Osteoblast (primary cell): ENCODE results near the gene RTL1. TPM values are rescaled to one million over a fixed set of nuclear protein-coding genes. Genes with fewer than 3 reads are reported as not detected.

Source experiments
- DNase-seq: peaks from one replicate; pipeline ENCODE4 v3.0.0; 2011; ENCODE audit warnings: low spot score, mixed read lengths; ENCODE audit not compliant: insufficient read length; ENCODE audit errors: missing footprints
- H2AFZ ChIP-seq: 2 replicates; pipeline ENCODE4 v1.6.0; 2011; ENCODE audit warnings: mild to moderate bottlenecking, low read length
- H3K27ac ChIP-seq: 2 replicates; pipeline ENCODE4 v1.5.1; 2011; ENCODE audit warnings: mild to moderate bottlenecking, low read depth, low read length, moderate library complexity
- H3K27me3 ChIP-seq: 2 replicates; pipeline ENCODE4 v1.6.0; 2012; ENCODE audit warnings: mild to moderate bottlenecking, control low read depth, inconsistent platforms, low read length, moderate library complexity; ENCODE audit not compliant: insufficient read depth
- H3K36me3 ChIP-seq: 2 replicates; pipeline ENCODE4 v1.5.1; 2011; ENCODE audit warnings: mild to moderate bottlenecking, low read length, control low read depth, moderate library complexity; ENCODE audit not compliant: insufficient read depth
- H3K4me1 ChIP-seq: 2 replicates; pipeline ENCODE4 v1.5.1; 2011; ENCODE audit warnings: mild to moderate bottlenecking, low read length, control low read depth, moderate library complexity; ENCODE audit not compliant: insufficient read depth
- H3K4me2 ChIP-seq: 2 replicates; pipeline ENCODE4 v1.6.0; 2011; ENCODE audit warnings: mild to moderate bottlenecking, low read length; ENCODE audit not compliant: insufficient read depth
- H3K4me3 ChIP-seq: fragments of 200-600 bp; sonication (generic); 3 replicates; pipeline ENCODE4 v1.5.1; 2012; ENCODE audit warnings: mild to moderate bottlenecking, low read length, inconsistent platforms; ENCODE audit not compliant: insufficient read depth
- H3K79me2 ChIP-seq: 2 replicates; pipeline ENCODE4 v1.6.0; 2012; ENCODE audit warnings: mild to moderate bottlenecking, low read length, control low read depth, inconsistent platforms; ENCODE audit not compliant: insufficient read depth
- H3K9me3 ChIP-seq: 2 replicates; pipeline ENCODE4 v1.5.1; 2011; ENCODE audit warnings: low read depth, low read length, control low read depth
- H4K20me1 ChIP-seq: 2 replicates; pipeline ENCODE4 v1.6.0; 2012; ENCODE audit warnings: mild to moderate bottlenecking, low read length, control low read depth; ENCODE audit not compliant: insufficient read depth
- CTCF ChIP-seq: IDR thresholded peaks from 2 replicates; pipeline ENCODE4 v1.5.1; 2011; ENCODE audit warnings: mild to moderate bottlenecking, low read depth, low read length, moderate library complexity; ENCODE audit errors: extremely low read depth
- total RNA-seq: library from RNA; depleted of rRNA; stranded (reverse); fragments of >200 nt; gene quantifications from 2 replicates; pipeline ENCODE4 v1.2.3, GENCODE V29; 2012

The RTL1 gene
- total RNA-seq, 1 donor, result not detected

GRCh38 chr14:100898935-100899883 lies 4.3 kb downstream of the RTL1 start:
- DNase-seq, result peak; percentile 77
- no peak overlapping the region for H2AFZ ChIP-seq
- peaks cover 14% of the 10 kb centered on the region for H3K27me3 ChIP-seq
- H3K27ac ChIP-seq, result no peak overlapping the region
- H3K4me2 ChIP-seq, result no peak overlapping the region
- TF ChIP-seq CTCF, result no peak
- H3K4me1 ChIP-seq, result no peaks in the 10 kb centered on the region
- H4K20me1 ChIP-seq, result peaks cover 4% of the 10 kb centered on the region
- peaks cover 31% of the 10 kb centered on the region for H3K79me2 ChIP-seq
- no peak overlapping the region for H3K4me3 ChIP-seq
- peaks cover 49% of the 10 kb centered on the region for H3K36me3 ChIP-seq
- H3K9me3 ChIP-seq, result no peaks in the 10 kb centered on the region

- H3K36me3 ChIP-seq, result peaks cover 51% of the 10 kb centered on the region
- peaks cover 6% of the 10 kb centered on the region for H4K20me1 ChIP-seq
- H3K27me3 ChIP-seq, result peaks cover 14% of the 10 kb centered on the region
- no peaks in the 10 kb centered on the region for H3K9me3 ChIP-seq
- no peaks in the 10 kb centered on the region for H3K4me1 ChIP-seq
- no peak overlapping the region for H3K4me2 ChIP-seq
- no peak overlapping the region for H2AFZ ChIP-seq
- peaks cover 31% of the 10 kb centered on the region for H3K79me2 ChIP-seq
- TF ChIP-seq CTCF, result no peak
- H3K4me3 ChIP-seq, result no peak overlapping the region
- H3K27ac ChIP-seq, result no peak overlapping the region
- DNase-seq, result peak; percentile 50
Observed at GRCh38 chr14:100898465-100898864, 5.1 kb downstream of the RTL1 start.

- Histone ChIP-seq H3K4me2 (no peak overlapping the region), H3K4me3 (no peak overlapping the region), H3K4me1 (no peaks in the 10 kb centered on the region), H3K9me3 (no peaks in the 10 kb centered on the region), H4K20me1 (peaks cover 6% of the 10 kb centered on the region), H3K36me3 (peaks cover 63% of the 10 kb centered on the region), H3K27me3 (peaks cover 14% of the 10 kb centered on the region), H3K79me2 (peaks cover 34% of the 10 kb centered on the region), H2AFZ (no peak overlapping the region), H3K27ac (no peak overlapping the region)
- TF ChIP-seq CTCF, result no peak
- peak; percentile 13 for DNase-seq
Observed at GRCh38 chr14:100896369-100897060, 7.0 kb downstream of the RTL1 start.

GRCh38 chr14:100895411-100895810 lies 8.1 kb downstream of the RTL1 start:
- Histone ChIP-seq H4K20me1 (peaks cover 8% of the 10 kb centered on the region), H3K9me3 (no peaks in the 10 kb centered on the region), H3K27me3 (peaks cover 14% of the 10 kb centered on the region), H2AFZ (no peak overlapping the region), H3K27ac (no peak overlapping the region), H3K4me2 (no peak overlapping the region), H3K36me3 (peaks cover 70% of the 10 kb centered on the region), H3K4me3 (no peak overlapping the region), H3K79me2 (peaks cover 38% of the 10 kb centered on the region), H3K4me1 (no peaks in the 10 kb centered on the region)
- no peak for TF ChIP-seq CTCF
- no peak for DNase-seq
